Measurements from ENCODE around the gene PUDP.
A peak's percentile ranks its signal among the peaks of the same experiment; 100 is the strongest.
"Not testable (repeated sequence)": the region's sequence is repeated elsewhere in the genome, so short reads cannot be mapped to it uniquely, and the experiment has no call there.

Gene PUDP

GRCh38 chrX:7147978-7148854, at the start of gene PUDP:
TSS of gene PUDP (minus strand) at chrX:7148153. CDS start at chrX:7148113, 40 bp downstream.
- DNase-seq (ENCODE audit: low read depth): peak; percentile 47

- no peak for DNase-seq (ENCODE audit: low read depth)
Observed at GRCh38 chrX:7194606-7195005, 46.7 kb upstream of the PUDP start.

GRCh38 chrX:7192871-7193270, 44.9 kb upstream of the PUDP start:
- no peak for DNase-seq (ENCODE audit: low read depth)

GRCh38 chrX:7191681-7192110, 43.7 kb upstream of the PUDP start:
- no peak for DNase-seq (ENCODE audit: low read depth)

GRCh38 chrX:7190157-7190556, 42.2 kb upstream of the PUDP start:
- no peak for DNase-seq (ENCODE audit: low read depth)

GRCh38 chrX:7188672-7189071, 40.7 kb upstream of the PUDP start:
- DNase-seq (ENCODE audit: low read depth): no peak

GRCh38 chrX:7184816-7185215, 36.9 kb upstream of the PUDP start:
- no peak for DNase-seq (ENCODE audit: low read depth)

GRCh38 chrX:7179446-7179845, 31.5 kb upstream of the PUDP start:
- DNase-seq (ENCODE audit: low read depth): no peak

GRCh38 chrX:7178859-7179258, 30.9 kb upstream of the PUDP start:
- DNase-seq (ENCODE audit: low read depth): not testable (repeated sequence)

- peak; percentile 0 for DNase-seq (ENCODE audit: low read depth)
Observed at GRCh38 chrX:7170898-7171297, 22.9 kb upstream of the PUDP start.

- no peak for DNase-seq (ENCODE audit: low read depth)
Observed at GRCh38 chrX:7169627-7170026, 21.7 kb upstream of the PUDP start.

- no peak for DNase-seq (ENCODE audit: low read depth)
Observed at GRCh38 chrX:7168371-7168770, 20.4 kb upstream of the PUDP start.

GRCh38 chrX:7164174-7164573, 16.2 kb upstream of the PUDP start:
- DNase-seq (ENCODE audit: low read depth): no peak

- DNase-seq (ENCODE audit: low read depth): no peak
Observed at GRCh38 chrX:7163146-7163677, 15.3 kb upstream of the PUDP start.

- DNase-seq (ENCODE audit: low read depth): no peak
Observed at GRCh38 chrX:7159149-7159861, 11.4 kb upstream of the PUDP start.

- DNase-seq (ENCODE audit: low read depth): no peak
Observed at GRCh38 chrX:7158468-7158990, 10.6 kb upstream of the PUDP start.

GRCh38 chrX:7156879-7157278, 8.9 kb upstream of the PUDP start:
- no peak for DNase-seq (ENCODE audit: low read depth)

GRCh38 chrX:7155163-7155562, 7.2 kb upstream of the PUDP start:
- DNase-seq (ENCODE audit: low read depth): no peak

GRCh38 chrX:7154041-7154597, 6.2 kb upstream of the PUDP start:
- DNase-seq (ENCODE audit: low read depth): no peak

- no peak for DNase-seq (ENCODE audit: low read depth)
Observed at GRCh38 chrX:7153231-7153630, 5.3 kb upstream of the PUDP start.

- no peak for DNase-seq (ENCODE audit: low read depth)
Observed at GRCh38 chrX:7149411-7149810, 1.5 kb upstream of the PUDP start.

- DNase-seq (ENCODE audit: low read depth): peak; percentile 7
Observed at GRCh38 chrX:7147413-7147977, 458 bp downstream of the PUDP start, which contains the start of gene STS. TSS of gene STS (plus strand) at chrX:7147712. CDS start at chrX:7253200, 105,488 bp downstream.

All from stimulated activated CD8-positive, alpha-beta memory T cell treated with anti-CD3 and anti-CD28 coated beads, Interleukin-15, amount 100 ng/mL, for 24 hours (primary cell).